HFFc6 (cell line): Measurements from ENCODE around the gene SSTR4. TPM values are rescaled to one million over a fixed set of nuclear protein-coding genes. Genes with fewer than 3 reads are reported as not detected.

Source experiments
- DNase-seq: peaks from one replicate; pipeline ENCODE4 v3.0.0-alpha.2; 2018
- H3K27ac Mint-ChIP-seq: 2 replicates; pipeline ENCODE4 v1.8.0; 2020; ENCODE audit warnings: mild to moderate bottlenecking, mixed read lengths
- H3K27me3 Mint-ChIP-seq: 2 replicates; pipeline ENCODE4 v1.8.0; 2021; ENCODE audit warnings: mild to moderate bottlenecking, moderate library complexity, mixed read lengths; ENCODE audit not compliant: insufficient read depth
- H3K36me3 Mint-ChIP-seq: 2 replicates; pipeline ENCODE4 v1.8.0; 2021; ENCODE audit warnings: low read depth, mixed read lengths
- H3K4me1 Mint-ChIP-seq: 2 replicates; pipeline ENCODE4 v1.8.0; 2020; ENCODE audit warnings: low read depth, mixed read lengths
- H3K4me3 Mint-ChIP-seq: 2 replicates; pipeline ENCODE4 v1.8.0; 2020; ENCODE audit warnings: mild to moderate bottlenecking, moderate library complexity, mixed read lengths
- H3K9me3 Mint-ChIP-seq: 2 replicates; pipeline ENCODE4 v1.8.0; 2020; ENCODE audit warnings: mild to moderate bottlenecking, mixed read lengths
- total RNA-seq, 6 experiments: library from RNA; stranded (reverse); fragmentation: NEBNext Ultra II Directional; extraction: Animal tissue kit (Norgen Biotek cat#: 25700); gene quantifications; 2 replicates in 1 of 6; 3 replicates in 5 of 6; pipeline ENCODE4 v1.2.3, GENCODE V29; 2021
- TF ChIP-seq, protein P1 (sequence below): fragments of 200-600 bp; sonication (generic); IDR thresholded peaks from 2 replicates; pipeline ENCODE4 v1.5.0; 2021; ENCODE audit warnings: antibody characterized with exemption, mild to moderate bottlenecking

Gene SSTR4
- total RNA-seq, 6 experiments from 2014 or later: not detected

DNA sequence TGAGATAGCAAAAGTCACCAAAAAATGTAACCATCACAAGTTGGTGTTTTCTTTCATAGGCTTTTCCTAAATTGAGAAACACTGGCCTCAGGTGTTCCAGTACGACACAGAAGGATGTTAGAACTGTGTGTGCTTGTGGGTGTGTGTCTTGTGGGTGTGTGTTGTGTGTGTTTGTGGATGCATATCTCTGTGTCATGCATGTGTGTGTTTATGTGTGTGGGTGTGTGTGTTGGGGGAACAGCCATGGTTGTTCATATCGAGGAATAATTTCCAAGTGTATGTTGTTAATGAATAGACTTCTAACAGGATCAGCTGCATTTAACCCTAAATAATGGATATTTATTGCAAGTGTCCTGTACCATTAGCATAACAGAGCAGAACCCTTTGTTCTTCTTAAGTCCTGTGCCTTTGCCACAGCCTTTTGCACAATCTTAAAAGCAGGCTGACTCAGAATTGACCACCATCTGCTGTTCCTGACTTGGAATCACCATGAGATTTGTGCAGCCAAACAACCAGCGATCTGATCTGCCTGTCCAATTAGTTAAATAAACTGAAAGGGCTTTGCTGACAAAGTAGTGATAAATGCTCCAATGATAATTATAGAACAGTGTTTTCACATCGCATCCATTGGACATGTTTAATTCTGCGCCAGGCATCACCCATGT lies 43.4 kb downstream of the SSTR4 start:
- H3K4me3 Mint-ChIP-seq: no peak overlapping the region
- no peaks in the 10 kb centered on the region for H3K4me1 Mint-ChIP-seq
- no peak for DNase-seq
- TF ChIP-seq, protein P1, sequence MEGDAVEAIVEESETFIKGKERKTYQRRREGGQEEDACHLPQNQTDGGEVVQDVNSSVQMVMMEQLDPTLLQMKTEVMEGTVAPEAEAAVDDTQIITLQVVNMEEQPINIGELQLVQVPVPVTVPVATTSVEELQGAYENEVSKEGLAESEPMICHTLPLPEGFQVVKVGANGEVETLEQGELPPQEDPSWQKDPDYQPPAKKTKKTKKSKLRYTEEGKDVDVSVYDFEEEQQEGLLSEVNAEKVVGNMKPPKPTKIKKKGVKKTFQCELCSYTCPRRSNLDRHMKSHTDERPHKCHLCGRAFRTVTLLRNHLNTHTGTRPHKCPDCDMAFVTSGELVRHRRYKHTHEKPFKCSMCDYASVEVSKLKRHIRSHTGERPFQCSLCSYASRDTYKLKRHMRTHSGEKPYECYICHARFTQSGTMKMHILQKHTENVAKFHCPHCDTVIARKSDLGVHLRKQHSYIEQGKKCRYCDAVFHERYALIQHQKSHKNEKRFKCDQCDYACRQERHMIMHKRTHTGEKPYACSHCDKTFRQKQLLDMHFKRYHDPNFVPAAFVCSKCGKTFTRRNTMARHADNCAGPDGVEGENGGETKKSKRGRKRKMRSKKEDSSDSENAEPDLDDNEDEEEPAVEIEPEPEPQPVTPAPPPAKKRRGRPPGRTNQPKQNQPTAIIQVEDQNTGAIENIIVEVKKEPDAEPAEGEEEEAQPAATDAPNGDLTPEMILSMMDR: no peak
- peaks cover 25% of the 10 kb centered on the region for H3K27me3 Mint-ChIP-seq
- H3K36me3 Mint-ChIP-seq: no peaks in the 10 kb centered on the region
- no peaks in the 10 kb centered on the region for H3K9me3 Mint-ChIP-seq
- H3K27ac Mint-ChIP-seq: no peak overlapping the region

DNA sequence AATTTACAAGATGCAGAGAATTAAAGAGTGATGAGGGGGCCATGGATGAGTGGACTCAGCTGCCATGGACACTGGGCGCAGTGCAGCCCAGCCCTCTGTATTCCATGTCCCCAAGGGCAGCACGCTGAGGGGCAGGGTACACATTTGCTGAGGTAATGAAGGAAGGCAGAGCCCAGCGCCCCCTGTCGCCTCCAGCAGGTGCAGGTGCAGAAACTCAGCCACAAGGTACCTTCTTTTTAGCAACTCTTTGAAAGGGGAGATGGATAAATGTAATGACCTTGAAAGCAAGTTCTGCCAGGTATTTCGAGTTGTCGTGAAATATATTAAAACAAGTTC lies 43.9 kb downstream of the SSTR4 start:
- H3K4me3 Mint-ChIP-seq: no peak overlapping the region
- H3K27ac Mint-ChIP-seq: no peak overlapping the region
- H3K4me1 Mint-ChIP-seq: no peaks in the 10 kb centered on the region
- no peaks in the 10 kb centered on the region for H3K36me3 Mint-ChIP-seq
- TF ChIP-seq, protein P1: peak; percentile 63
- peaks cover 25% of the 10 kb centered on the region for H3K27me3 Mint-ChIP-seq
- DNase-seq: no peak
- no peaks in the 10 kb centered on the region for H3K9me3 Mint-ChIP-seq

DNA sequence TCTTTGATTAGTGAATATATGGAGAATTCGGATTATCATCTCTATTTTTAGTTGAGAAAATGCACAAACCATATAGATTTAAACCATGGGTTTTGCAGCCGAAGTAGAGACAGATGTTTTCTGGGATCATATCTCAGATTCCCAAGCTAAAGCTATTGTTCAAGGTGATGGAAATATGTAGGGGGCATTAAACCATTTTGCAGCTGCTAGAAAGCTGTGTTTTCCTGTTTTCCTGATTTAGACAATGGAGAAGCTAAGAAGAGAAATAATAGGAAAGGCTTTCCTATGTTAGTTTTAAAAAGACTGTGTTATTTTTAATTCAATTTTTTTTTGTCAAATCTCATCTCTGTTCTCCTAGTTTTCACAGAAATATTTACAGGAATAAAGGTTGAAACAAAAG lies 44.8 kb downstream of the SSTR4 start:
- H3K4me1 Mint-ChIP-seq: no peaks in the 10 kb centered on the region
- H3K4me3 Mint-ChIP-seq: no peak overlapping the region
- peaks cover 22% of the 10 kb centered on the region for H3K27me3 Mint-ChIP-seq
- DNase-seq: no peak
- TF ChIP-seq, protein P1: no peak
- H3K36me3 Mint-ChIP-seq: no peaks in the 10 kb centered on the region
- no peak overlapping the region for H3K27ac Mint-ChIP-seq
- H3K9me3 Mint-ChIP-seq: no peaks in the 10 kb centered on the region

DNA sequence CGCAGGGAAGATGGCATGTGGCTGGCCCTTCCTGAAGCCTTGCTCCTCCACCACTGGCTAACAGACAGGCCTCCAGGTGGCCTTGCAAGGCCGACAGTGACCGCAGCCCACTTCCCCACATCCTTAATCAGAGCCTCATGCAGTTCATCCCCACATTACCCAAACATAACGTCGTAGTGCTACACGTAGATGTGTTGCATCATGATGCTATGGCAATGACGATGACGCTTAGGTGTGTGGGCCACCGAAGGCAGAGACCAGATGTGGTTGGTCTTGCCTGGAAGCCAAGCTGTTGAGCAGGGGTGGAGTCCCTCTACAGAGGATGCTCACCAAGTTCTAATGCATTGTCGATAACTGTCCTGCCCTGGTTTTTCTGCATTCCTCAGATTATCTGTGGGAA lies 45.4 kb downstream of the SSTR4 start:
- Mint-ChIP-seq H3K4me3 (no peak overlapping the region), H3K4me1 (no peaks in the 10 kb centered on the region), H3K27ac (no peak overlapping the region), H3K36me3 (no peaks in the 10 kb centered on the region), H3K27me3 (peaks cover 22% of the 10 kb centered on the region), H3K9me3 (no peaks in the 10 kb centered on the region)
- no peak for DNase-seq
- TF ChIP-seq, protein P1: no peak

DNA sequence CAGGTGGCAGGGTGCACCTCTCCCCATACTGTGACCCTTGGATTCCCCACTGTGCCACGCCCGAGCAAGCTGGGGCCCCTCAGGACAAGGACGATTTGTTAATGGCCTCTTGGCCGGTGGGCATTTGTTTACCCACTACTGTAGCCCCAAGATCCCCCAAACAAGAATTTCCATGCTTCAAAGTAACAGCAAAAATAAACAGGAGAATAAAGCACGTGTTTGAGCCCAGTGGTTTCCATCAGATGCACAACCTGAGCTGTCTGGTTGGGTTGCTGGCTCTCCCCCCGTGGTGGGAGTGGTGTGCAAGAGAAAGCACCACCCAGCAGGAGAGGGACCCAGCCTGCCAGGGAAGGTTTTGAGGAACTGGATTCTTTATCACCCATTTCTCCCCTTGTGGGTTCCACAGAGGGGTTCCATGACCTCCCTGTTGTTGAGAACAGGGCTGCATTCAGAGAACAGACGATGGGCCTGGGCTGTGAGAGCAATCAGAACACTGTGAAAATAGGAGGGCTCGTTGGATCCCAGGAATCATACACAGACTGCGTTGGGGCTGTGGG lies 46.2 kb downstream of the SSTR4 start:
- TF ChIP-seq, protein P1: no peak
- Mint-ChIP-seq H3K4me1 (no peaks in the 10 kb centered on the region), H3K9me3 (no peaks in the 10 kb centered on the region), H3K27me3 (peaks cover 24% of the 10 kb centered on the region), H3K27ac (no peak overlapping the region), H3K4me3 (no peak overlapping the region), H3K36me3 (no peaks in the 10 kb centered on the region)
- no peak for DNase-seq
